Measurements from ENCODE around the gene C17orf58.
"Not testable (repeated sequence)": the region's sequence is repeated elsewhere in the genome, so short reads cannot be mapped to it uniquely, and the experiment has no call there.

Gene C17orf58

GRCh38 chr17:68019675-68020408 is 23.6 kb upstream of the C17orf58 start:
- no peak overlapping the region for H4K91ac ChIP-seq (ENCODE audit: low read length)
- no peak overlapping the region for H2BK5ac ChIP-seq (ENCODE audit: low read depth, low read length, poor library complexity, severe bottlenecking)
- H3K4ac ChIP-seq (ENCODE audit: low read depth in 1 of 2, low read length in 2 of 2): peak overlapping the region in 1 of 2 experiments; percentile 86
- H3K18ac ChIP-seq (ENCODE audit: low read depth in 1 of 2, low read length in 2 of 2): peak overlapping the region; percentile 72 to 76
- peak overlapping the region; percentile 76 for H2AFZ ChIP-seq (ENCODE audit: low read depth, low read length)
- peak overlapping the region; percentile 96 for H3K4me2 ChIP-seq (ENCODE audit: low read length, poor library complexity, severe bottlenecking)
- H3K23ac ChIP-seq (ENCODE audit: low read length in 2 of 2): no peak overlapping the region
- H3K36me3 ChIP-seq (ENCODE audit: control insufficient read depth in 1 of 2, insufficient read depth in 2 of 2, low read depth in 1 of 2, low read length in 2 of 2): no peaks in the 10 kb centered on the region
- peak overlapping the region; percentile 65 to 84 for H3K4me3 ChIP-seq (ENCODE audit: insufficient read depth in 1 of 2, low read depth in 1 of 2, low read length in 2 of 2)
- H3K9me3 ChIP-seq (ENCODE audit: control insufficient read depth, low read length): no peaks in the 10 kb centered on the region
- 1% methylated on average over 51 of the region's 51 CpGs for WGBS
- H3K4me1 ChIP-seq (ENCODE audit: control insufficient read depth, insufficient read depth, low read depth, low read length): no peaks in the 10 kb centered on the region
- peak overlapping the region; percentile 83 for H3K9ac ChIP-seq (ENCODE audit: low read length)
- no peaks in the 10 kb centered on the region for H3K79me1 ChIP-seq (replicated peaks; ENCODE audit: low read length, poor library complexity, severe bottlenecking)
- H2BK120ac ChIP-seq (ENCODE audit: low read depth, low read length): no peak overlapping the region
- peak; percentile 96 for DNase-seq
- no peak overlapping the region for H2BK15ac ChIP-seq (ENCODE audit: low read depth, poor library complexity, severe bottlenecking)
- H3K27me3 ChIP-seq (ENCODE audit: control insufficient read depth in 1 of 2, insufficient read depth in 1 of 2, low read length in 2 of 2): peaks cover 0 to under 1% of the 10 kb centered on the region in 2 experiments
- peak overlapping the region; percentile 73 for H4K8ac ChIP-seq (ENCODE audit: low read length)
- H2AK5ac ChIP-seq (ENCODE audit: low read length, severe bottlenecking): no peak overlapping the region
- no peak overlapping the region for H2BK12ac ChIP-seq (ENCODE audit: low read length in 2 of 2)
- peak overlapping the region; percentile 67 for H3K27ac ChIP-seq (ENCODE audit: low read length, poor library complexity, severe bottlenecking)
- peak overlapping the region in 1 of 2 experiments; percentile 81 for H3K14ac ChIP-seq (ENCODE audit: low read length in 2 of 2)

- WGBS: 83% methylated on average over 3 of the region's 9 CpGs
These were observed 23.0 kb upstream of the C17orf58 start for GRCh38 chr17:68019336-68019674.

GRCh38 chr17:68018493-68018892 is 22.2 kb upstream of the C17orf58 start:
- H3K27ac ChIP-seq (ENCODE audit: low read length, poor library complexity, severe bottlenecking); H3K36me3 ChIP-seq (ENCODE audit: control insufficient read depth in 1 of 2, insufficient read depth in 2 of 2, low read depth in 1 of 2, low read length in 2 of 2); H2BK15ac ChIP-seq (ENCODE audit: low read depth, poor library complexity, severe bottlenecking); H3K4me1 ChIP-seq (ENCODE audit: control insufficient read depth, insufficient read depth, low read depth, low read length); H2BK12ac ChIP-seq (ENCODE audit: low read length in 2 of 2); H3K79me1 ChIP-seq (replicated peaks; ENCODE audit: low read length, poor library complexity, severe bottlenecking); H3K23ac ChIP-seq (ENCODE audit: low read length in 2 of 2); H2BK5ac ChIP-seq (ENCODE audit: low read depth, low read length, poor library complexity, severe bottlenecking); H2BK120ac ChIP-seq (ENCODE audit: low read depth, low read length); H3K4me3 ChIP-seq (ENCODE audit: insufficient read depth in 1 of 2, low read depth in 1 of 2, low read length in 2 of 2); H3K4ac ChIP-seq (ENCODE audit: low read depth in 1 of 2, low read length in 2 of 2); H3K4me2 ChIP-seq (ENCODE audit: low read length, poor library complexity, severe bottlenecking); H3K14ac ChIP-seq (ENCODE audit: low read length in 2 of 2); H4K8ac ChIP-seq (ENCODE audit: low read length); H2AFZ ChIP-seq (ENCODE audit: low read depth, low read length); H3K27me3 ChIP-seq (ENCODE audit: control insufficient read depth in 1 of 2, insufficient read depth in 1 of 2, low read length in 2 of 2); H4K91ac ChIP-seq (ENCODE audit: low read length); H3K9ac ChIP-seq (ENCODE audit: low read length); H2AK5ac ChIP-seq (ENCODE audit: low read length, severe bottlenecking); H3K18ac ChIP-seq (ENCODE audit: low read depth in 1 of 2, low read length in 2 of 2); DNase-seq; H3K9me3 ChIP-seq (ENCODE audit: control insufficient read depth, low read length): not testable (repeated sequence)
- WGBS: 99% methylated on average over 21 of the region's 21 CpGs

More at GRCh38 chr17:68019336-68019674, 23.0 kb upstream of the C17orf58 start:
- Histone ChIP-seq H3K9ac (ENCODE audit: low read length) (no peak overlapping the region), H3K14ac (ENCODE audit: low read length in 2 of 2) (no peak overlapping the region), H3K27ac (ENCODE audit: low read length, poor library complexity, severe bottlenecking) (no peak overlapping the region), H3K27me3 (ENCODE audit: control insufficient read depth in 1 of 2, insufficient read depth in 1 of 2, low read length in 2 of 2) (peaks cover 0 to 3% of the 10 kb centered on the region in 2 experiments), H3K4ac (ENCODE audit: low read depth in 1 of 2, low read length in 2 of 2) (no peak overlapping the region), H3K18ac (ENCODE audit: low read depth in 1 of 2, low read length in 2 of 2) (no peak overlapping the region), H3K23ac (ENCODE audit: low read length in 2 of 2) (no peak overlapping the region), H2BK15ac (ENCODE audit: low read depth, poor library complexity, severe bottlenecking) (no peak overlapping the region), H4K8ac (ENCODE audit: low read length) (no peak overlapping the region), H4K91ac (ENCODE audit: low read length) (no peak overlapping the region), H2BK12ac (ENCODE audit: low read length in 2 of 2) (no peak overlapping the region), H3K4me3 (ENCODE audit: insufficient read depth in 1 of 2, low read depth in 1 of 2, low read length in 2 of 2) (peak overlapping the region in 1 of 2 experiments; percentile 23), H2AK5ac (ENCODE audit: low read length, severe bottlenecking) (no peak overlapping the region), H3K79me1 (replicated peaks; ENCODE audit: low read length, poor library complexity, severe bottlenecking) (no peaks in the 10 kb centered on the region), H2AFZ (ENCODE audit: low read depth, low read length) (no peak overlapping the region), H3K36me3 (ENCODE audit: control insufficient read depth in 1 of 2, insufficient read depth in 2 of 2, low read depth in 1 of 2, low read length in 2 of 2) (no peaks in the 10 kb centered on the region), H3K9me3 (ENCODE audit: control insufficient read depth, low read length) (no peaks in the 10 kb centered on the region), H2BK120ac (ENCODE audit: low read depth, low read length) (no peak overlapping the region), H2BK5ac (ENCODE audit: low read depth, low read length, poor library complexity, severe bottlenecking) (no peak overlapping the region), H3K4me1 (ENCODE audit: control insufficient read depth, insufficient read depth, low read depth, low read length) (no peaks in the 10 kb centered on the region), H3K4me2 (ENCODE audit: low read length, poor library complexity, severe bottlenecking) (no peak overlapping the region)
- DNase-seq: no peak

- 100% methylated on average over 1 of the region's 2 CpGs for WGBS
- Histone ChIP-seq H2BK12ac (ENCODE audit: low read length in 2 of 2) (no peak overlapping the region), H3K23ac (ENCODE audit: low read length in 2 of 2) (no peak overlapping the region), H2AK5ac (ENCODE audit: low read length, severe bottlenecking) (no peak overlapping the region), H3K18ac (ENCODE audit: low read depth in 1 of 2, low read length in 2 of 2) (no peak overlapping the region), H3K9ac (ENCODE audit: low read length) (no peak overlapping the region), H3K4ac (ENCODE audit: low read depth in 1 of 2, low read length in 2 of 2) (no peak overlapping the region), H3K27ac (ENCODE audit: low read length, poor library complexity, severe bottlenecking) (no peak overlapping the region), H3K27me3 (ENCODE audit: control insufficient read depth in 1 of 2, insufficient read depth in 1 of 2, low read length in 2 of 2) (peaks cover 0 to 3% of the 10 kb centered on the region in 2 experiments), H2BK5ac (ENCODE audit: low read depth, low read length, poor library complexity, severe bottlenecking) (no peak overlapping the region), H3K4me3 (ENCODE audit: insufficient read depth in 1 of 2, low read depth in 1 of 2, low read length in 2 of 2) (no peak overlapping the region), H3K4me2 (ENCODE audit: low read length, poor library complexity, severe bottlenecking) (no peak overlapping the region), H3K36me3 (ENCODE audit: control insufficient read depth in 1 of 2, insufficient read depth in 2 of 2, low read depth in 1 of 2, low read length in 2 of 2) (no peaks in the 10 kb centered on the region), H4K91ac (ENCODE audit: low read length) (no peak overlapping the region), H2BK15ac (ENCODE audit: low read depth, poor library complexity, severe bottlenecking) (no peak overlapping the region), H3K9me3 (ENCODE audit: control insufficient read depth, low read length) (no peaks in the 10 kb centered on the region), H3K79me1 (replicated peaks; ENCODE audit: low read length, poor library complexity, severe bottlenecking) (no peaks in the 10 kb centered on the region), H3K14ac (ENCODE audit: low read length in 2 of 2) (no peak overlapping the region), H4K8ac (ENCODE audit: low read length) (no peak overlapping the region), H2AFZ (ENCODE audit: low read depth, low read length) (no peak overlapping the region), H3K4me1 (ENCODE audit: control insufficient read depth, insufficient read depth, low read depth, low read length) (no peaks in the 10 kb centered on the region), H2BK120ac (ENCODE audit: low read depth, low read length) (no peak overlapping the region)
- no peak for DNase-seq
These were observed 20.6 kb upstream of the C17orf58 start for GRCh38 chr17:68016838-68017237.
